Esophagus (tissue), 2 donors: Measurements from ENCODE around the gene GLI3. TPM values are rescaled to one million over a fixed set of nuclear protein-coding genes. Genes with fewer than 3 reads are reported as not detected.

Source experiments
- H3K27ac ChIP-seq, 2 donors: one replicate each; pipeline ENCODE4 v1.5.1; 2013; ENCODE audit warnings: low read depth in 2 of 2, mild to moderate bottlenecking in 2 of 2, inconsistent platforms in 1 of 2, low read length in 1 of 2, moderate library complexity in 1 of 2
- H3K27me3 ChIP-seq, 2 donors: one replicate each; pipeline ENCODE4 v1.6.1; 2013; ENCODE audit warnings: low read length in 2 of 2, control low read depth in 1 of 2, mild to moderate bottlenecking in 1 of 2; ENCODE audit not compliant: insufficient read depth in 2 of 2, control insufficient read depth in 1 of 2
- H3K36me3 ChIP-seq, 2 donors: one replicate each; pipeline ENCODE4 v1.6.1; 2013; ENCODE audit warnings: low read length in 1 of 2; ENCODE audit not compliant: control insufficient read depth in 2 of 2, insufficient read depth in 2 of 2
- H3K4me1 ChIP-seq, 2 donors: one replicate each; pipeline ENCODE4 v1.6.1; 2013; ENCODE audit warnings: low read length in 1 of 2; ENCODE audit not compliant: control insufficient read depth in 2 of 2, insufficient read depth in 2 of 2
- H3K4me3 ChIP-seq, 2 donors: one replicate each; pipeline ENCODE4 v1.5.1; 2013; ENCODE audit warnings: low read length in 2 of 2, mild to moderate bottlenecking in 2 of 2, low read depth in 1 of 2, moderate library complexity in 1 of 2
- H3K9me3 ChIP-seq, 2 donors: one replicate each; pipeline ENCODE4 v1.6.1; 2013; ENCODE audit warnings: mild to moderate bottlenecking in 2 of 2, low read depth in 1 of 2, low read length in 1 of 2, moderate library complexity in 1 of 2; ENCODE audit not compliant: control insufficient read depth in 2 of 2, insufficient read depth in 1 of 2
- WGBS, 2 donors: extraction: QIAGEN DNeasy Blood & Tissue Kit; methylation state at CpG; one replicate each; pipeline ENCODE4 v1.1.7; 2013; 5-methylcytosine and 5-hydroxymethylcytosine counted together
- polyA plus RNA-seq, 2 donors: library from polyadenylated mRNA; stranded (reverse); fragments of 200-250 nt; gene quantifications; one replicate each; pipeline ENCODE4 v1.2.3, GENCODE V29; 2013
- donor health status: healthy with polysubstance abuse.
- donor health status: Bipolar disorder and iron deficiency.

The GLI3 gene
- polyA plus RNA-seq, 2 donors: 1.0 to 1.8 TPM

DNA sequence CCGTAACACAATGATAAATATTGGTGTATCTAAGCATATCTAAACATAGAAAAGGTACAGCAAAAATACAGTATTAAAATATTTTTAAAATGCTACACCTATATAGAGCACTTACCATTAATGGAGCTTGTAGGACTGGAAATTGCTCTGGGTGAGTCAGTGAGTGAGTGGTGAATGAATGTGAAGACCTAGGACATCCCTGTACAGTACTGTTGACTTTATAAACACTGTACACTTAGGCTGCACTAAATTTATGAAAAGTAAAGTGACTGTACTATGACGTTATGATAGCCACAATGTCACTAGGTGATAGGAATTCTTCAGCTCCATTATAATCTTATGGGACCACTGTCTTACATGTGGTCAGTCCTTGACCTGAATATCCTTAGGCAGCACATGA lies 147.0 kb downstream of the GLI3 start:
- H3K4me1 ChIP-seq: peaks cover 0 to 4% of the 10 kb centered on the region in 2 donors
- H3K9me3 ChIP-seq: no peaks in the 10 kb centered on the region
- no peaks in the 10 kb centered on the region for H3K27me3 ChIP-seq
- H3K4me3 ChIP-seq: no peak overlapping the region
- no peak overlapping the region for H3K27ac ChIP-seq
- H3K36me3 ChIP-seq: no peaks in the 10 kb centered on the region
- 94 to 95% methylated on average over 2 of the region's 2 CpGs for WGBS, 2 donors

- 72 to 88% methylated on average over 2 of the region's 2 CpGs for WGBS, 2 donors
- Histone ChIP-seq H3K9me3 (no peaks in the 10 kb centered on the region), H3K27ac (no peak overlapping the region), H3K4me3 (no peak overlapping the region), H3K27me3 (no peaks in the 10 kb centered on the region), H3K36me3 (no peaks in the 10 kb centered on the region), H3K4me1 (peaks cover 0 to 4% of the 10 kb centered on the region in 2 donors)
Measured at GRCh38 chr7:42087616-42088015, 149.4 kb downstream of the GLI3 start.

DNA sequence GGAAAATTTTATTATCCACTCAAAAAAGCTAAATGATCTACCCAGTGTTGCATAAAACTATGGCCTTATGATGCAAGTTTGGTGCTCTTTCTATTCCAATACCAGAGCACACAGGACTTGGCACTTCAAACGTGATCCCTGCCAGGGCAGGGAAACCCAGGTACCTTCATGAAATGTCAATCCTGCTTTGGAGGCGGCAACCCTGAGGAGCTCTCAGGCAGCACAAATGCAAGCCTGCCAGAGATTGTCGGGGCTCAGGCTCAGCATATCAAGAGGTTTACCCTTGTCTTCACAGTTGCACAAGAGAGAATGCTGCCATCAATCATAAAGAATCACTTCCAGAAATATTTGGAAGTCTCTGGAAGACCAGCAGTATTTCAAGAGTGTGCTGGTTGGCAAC lies 151.5 kb downstream of the GLI3 start:
- H3K27ac ChIP-seq: no peak overlapping the region
- H3K36me3 ChIP-seq: no peaks in the 10 kb centered on the region
- H3K27me3 ChIP-seq: no peaks in the 10 kb centered on the region
- H3K4me1 ChIP-seq: peaks cover 2% of the 10 kb centered on the region in 2 donors
- 53 to 61% methylated on average over 3 of the region's 3 CpGs for WGBS, 2 donors
- H3K9me3 ChIP-seq: no peaks in the 10 kb centered on the region
- H3K4me3 ChIP-seq: no peak overlapping the region

GRCh38 chr7:42084263-42084662 lies 152.7 kb downstream of the GLI3 start:
- no peak overlapping the region for H3K27ac ChIP-seq
- no peak overlapping the region for H3K4me3 ChIP-seq
- H3K9me3 ChIP-seq: no peaks in the 10 kb centered on the region
- H3K4me1 ChIP-seq: peaks cover 2% of the 10 kb centered on the region in 2 donors
- no peaks in the 10 kb centered on the region for H3K27me3 ChIP-seq
- 74 to 78% methylated on average over 4 of the region's 4 CpGs for WGBS, 2 donors
- H3K36me3 ChIP-seq: no peaks in the 10 kb centered on the region

- Histone ChIP-seq H3K36me3 (no peaks in the 10 kb centered on the region), H3K4me3 (no peak overlapping the region), H3K9me3 (no peaks in the 10 kb centered on the region), H3K27me3 (no peaks in the 10 kb centered on the region), H3K27ac (no peak overlapping the region), H3K4me1 (peaks cover 2% of the 10 kb centered on the region in 2 donors)
- WGBS, 2 donors: 70 to 90% methylated on average over 1 of the region's 1 CpG
Measured at GRCh38 chr7:42083284-42083683, 153.7 kb downstream of the GLI3 start.

GRCh38 chr7:42082144-42082543 lies 154.9 kb downstream of the GLI3 start:
- WGBS, 2 donors: 59 to 62% methylated on average over 8 of the region's 8 CpGs
- H3K27me3 ChIP-seq: no peaks in the 10 kb centered on the region
- H3K4me3 ChIP-seq: no peak overlapping the region
- H3K4me1 ChIP-seq: peaks cover 2% of the 10 kb centered on the region in 2 donors
- no peaks in the 10 kb centered on the region for H3K9me3 ChIP-seq
- peak overlapping the region in 1 of 2 donors; percentile 0 for H3K27ac ChIP-seq
- no peaks in the 10 kb centered on the region for H3K36me3 ChIP-seq

GRCh38 chr7:42081671-42082070 lies 155.3 kb downstream of the GLI3 start:
- Histone ChIP-seq H3K27ac (no peak overlapping the region), H3K4me1 (peaks cover 2% of the 10 kb centered on the region in 2 donors), H3K4me3 (no peak overlapping the region), H3K27me3 (no peaks in the 10 kb centered on the region), H3K9me3 (no peaks in the 10 kb centered on the region), H3K36me3 (no peaks in the 10 kb centered on the region)
- WGBS, 2 donors: 33 to 42% methylated on average over 2 of the region's 2 CpGs

GRCh38 chr7:42080841-42081586 lies 156.0 kb downstream of the GLI3 start:
- H3K27ac ChIP-seq: no peak overlapping the region
- WGBS, 2 donors: 55 to 65% methylated on average over 15 of the region's 15 CpGs

GRCh38 chr7:42077271-42078135 lies 159.5 kb downstream of the GLI3 start:
- Histone ChIP-seq H3K9me3 (no peaks in the 10 kb centered on the region), H3K27ac (no peak overlapping the region)
- 79 to 83% methylated on average over 9 of the region's 9 CpGs for WGBS, 2 donors

More at GRCh38 chr7:42080841-42081586, 156.0 kb downstream of the GLI3 start:
- Histone ChIP-seq H3K4me3 (no peak overlapping the region), H3K36me3 (no peaks in the 10 kb centered on the region), H3K4me1 (peaks cover 2% of the 10 kb centered on the region in 2 donors), H3K27me3 (no peaks in the 10 kb centered on the region), H3K9me3 (no peaks in the 10 kb centered on the region)

More at GRCh38 chr7:42077271-42078135, 159.5 kb downstream of the GLI3 start:
- Histone ChIP-seq H3K4me1 (peaks cover 2 to 6% of the 10 kb centered on the region in 2 donors), H3K4me3 (no peak overlapping the region), H3K36me3 (no peaks in the 10 kb centered on the region), H3K27me3 (no peaks in the 10 kb centered on the region)
